SIG-M5 treated with dmso at 0.1 percent for 504 hours (cell line): ENCODE results near the gene SIKE1.
A peak's percentile ranks its signal among the peaks of the same experiment; 100 is the strongest.
"Not testable (repeated sequence)": the region's sequence is repeated elsewhere in the genome, so short reads cannot be mapped to it uniquely, and the experiment has no call there.

Experiments
- DNase-seq: peaks from one replicate; lab custom pipeline; 2025; ENCODE audit not compliant: unreplicated experiment; lab: John Stamatoyannopoulos, UW

SIKE1 gene

GRCh38 chr1:114756009-114756892 is 24.2 kb downstream of the SIKE1 start:
- DNase-seq = peak; percentile 40

GRCh38 chr1:114755006-114755931 is 25.2 kb downstream of the SIKE1 start:
- DNase-seq = peak; percentile 90

- DNase-seq = not testable (repeated sequence)
Observed at GRCh38 chr1:114753702-114754101, 26.8 kb downstream of the SIKE1 start.

GRCh38 chr1:114753143-114753542 is 27.3 kb downstream of the SIKE1 start:
- no peak for DNase-seq

- DNase-seq = no peak
Observed at GRCh38 chr1:114750780-114751179, 29.7 kb downstream of the SIKE1 start.

GRCh38 chr1:114749835-114750234 is 30.6 kb downstream of the SIKE1 start:
- no peak for DNase-seq

GRCh38 chr1:114746450-114747121 is 33.9 kb downstream of the SIKE1 start:
- no peak for DNase-seq

- no peak for DNase-seq
Observed at GRCh38 chr1:114745291-114745690, 35.2 kb downstream of the SIKE1 start.

- no peak for DNase-seq
Observed at GRCh38 chr1:114741963-114742746, 38.3 kb downstream of the SIKE1 start.

- no peak for DNase-seq
Observed at GRCh38 chr1:114740331-114740730, 40.2 kb downstream of the SIKE1 start.

GRCh38 chr1:114737314-114737849 is 43.1 kb downstream of the SIKE1 start:
- DNase-seq = no peak

- DNase-seq = no peak
Observed at GRCh38 chr1:114735479-114735878, 45.0 kb downstream of the SIKE1 start.

GRCh38 chr1:114729782-114730181 is 50.7 kb downstream of the SIKE1 start:
- no peak for DNase-seq

- no peak for DNase-seq
Observed at GRCh38 chr1:114728553-114728952, 51.9 kb downstream of the SIKE1 start.

GRCh38 chr1:114725230-114725629 is 55.3 kb downstream of the SIKE1 start:
- no peak for DNase-seq

GRCh38 chr1:114723915-114724314 is 56.6 kb downstream of the SIKE1 start:
- no peak for DNase-seq

GRCh38 chr1:114723457-114723856 is 57.0 kb downstream of the SIKE1 start:
- DNase-seq = no peak

- no peak for DNase-seq
Observed at GRCh38 chr1:114720492-114720891, 60.0 kb downstream of the SIKE1 start.
